IPS DF 6.9 (cell line): Measurements from ENCODE around the gene THAP5.

ENCODE experiments used
- DNase-seq: peaks from one replicate; pipeline ENCODE4 v3.0.0-alpha.2; 2013; ENCODE audit warnings: low read depth, low spot score
- H3K27ac ChIP-seq: one replicate; pipeline ENCODE4 v1.5.1; 2013; ENCODE audit warnings: low read length, control low read depth
- H3K27me3 ChIP-seq: 2 replicates; pipeline ENCODE4 v1.6.1; 2013; ENCODE audit warnings: mild to moderate bottlenecking, low read length; ENCODE audit not compliant: control insufficient read depth, insufficient read depth
- H3K36me3 ChIP-seq: 2 replicates; pipeline ENCODE4 v1.6.1; 2013; ENCODE audit warnings: low read length; ENCODE audit not compliant: control insufficient read depth, insufficient read depth
- H3K4me1 ChIP-seq: 2 replicates; pipeline ENCODE4 v1.6.1; 2013; ENCODE audit warnings: low read length; ENCODE audit not compliant: control insufficient read depth, insufficient read depth
- H3K4me3 ChIP-seq: 2 replicates; pipeline ENCODE4 v1.5.1; 2013; ENCODE audit warnings: mild to moderate bottlenecking, low read length
- H3K9me3 ChIP-seq: 2 replicates; pipeline ENCODE4 v1.6.1; 2013; ENCODE audit warnings: low read length, inconsistent platforms; ENCODE audit not compliant: control insufficient read depth, insufficient read depth
- WGBS: extraction: QIAGEN DNeasy Blood & Tissue Kit; methylation state at CpG from one replicate; pipeline ENCODE4 v1.1.7; 2013; ENCODE audit warnings: mixed read lengths, missing lambda C conversion rate; ENCODE audit not compliant: insufficient read length, insufficient coverage; 5-methylcytosine and 5-hydroxymethylcytosine counted together

The THAP5 gene

GRCh38 chr7:108584211-108584610 is 14.7 kb upstream of the THAP5 start:
- Histone ChIP-seq H3K27ac (no peak overlapping the region), H3K36me3 (peaks cover 4% of the 10 kb centered on the region; the same call in 1 of the 2 replicates), H3K9me3 (peaks cover 1% of the 10 kb centered on the region; the same call in 1 of the 2 replicates), H3K4me3 (no peak overlapping the region), H3K27me3 (no peaks in the 10 kb centered on the region), H3K4me1 (peaks cover 3% of the 10 kb centered on the region; the same call in 1 of the 2 replicates)
- no peak for DNase-seq
- no CpG with 5 or more reads among the region's 1 CpG for WGBS

- Histone ChIP-seq H3K27ac (no peak overlapping the region), H3K36me3 (peaks cover 5% of the 10 kb centered on the region; the same call in 1 of the 2 replicates), H3K9me3 (peaks cover 1% of the 10 kb centered on the region; the same call in 1 of the 2 replicates), H3K27me3 (no peaks in the 10 kb centered on the region), H3K4me3 (no peak overlapping the region), H3K4me1 (peaks cover 3% of the 10 kb centered on the region; the same call in 1 of the 2 replicates)
- WGBS = no CpG with 5 or more reads among the region's 4 CpGs
- DNase-seq = no peak
Observed at GRCh38 chr7:108581655-108582491, 12.4 kb upstream of the THAP5 start.

GRCh38 chr7:108580298-108580697 is 10.8 kb upstream of the THAP5 start:
- Histone ChIP-seq H3K27me3 (no peaks in the 10 kb centered on the region), H3K4me1 (peaks cover 3% of the 10 kb centered on the region; the same call in 1 of the 2 replicates), H3K9me3 (peaks cover 1% of the 10 kb centered on the region; the same call in 1 of the 2 replicates), H3K4me3 (no peak overlapping the region), H3K36me3 (peaks cover 5% of the 10 kb centered on the region; the same call in 1 of the 2 replicates), H3K27ac (no peak overlapping the region)
- no peak for DNase-seq
- WGBS = no CpG with 5 or more reads among the region's 6 CpGs

- Histone ChIP-seq H3K9me3 (peaks cover 1% of the 10 kb centered on the region; the same call in 1 of the 2 replicates), H3K4me1 (peaks cover 3% of the 10 kb centered on the region; the same call in 1 of the 2 replicates), H3K27ac (no peak overlapping the region), H3K36me3 (peaks cover 5% of the 10 kb centered on the region; the same call in 1 of the 2 replicates), H3K27me3 (no peaks in the 10 kb centered on the region), H3K4me3 (no peak overlapping the region)
- WGBS = no CpG with 5 or more reads among the region's 7 CpGs
- DNase-seq = no peak
Observed at GRCh38 chr7:108578937-108579336, 9.4 kb upstream of the THAP5 start.

- no peak for DNase-seq
- no peaks in the 10 kb centered on the region for H3K4me1 ChIP-seq
- H3K27ac ChIP-seq = no peak overlapping the region
- no peak overlapping the region for H3K4me3 ChIP-seq
- WGBS = no CpG with 5 or more reads among the region's 1 CpG
- no peaks in the 10 kb centered on the region for H3K27me3 ChIP-seq
- H3K9me3 ChIP-seq = peaks cover 1% of the 10 kb centered on the region; the same call in 1 of the 2 replicates
- H3K36me3 ChIP-seq = peaks cover 5% of the 10 kb centered on the region; the same call in 1 of the 2 replicates
Observed at GRCh38 chr7:108576116-108576515, 6.6 kb upstream of the THAP5 start.

GRCh38 chr7:108575156-108575555 is 5.7 kb upstream of the THAP5 start:
- no peak overlapping the region for H3K4me3 ChIP-seq
- no peaks in the 10 kb centered on the region for H3K4me1 ChIP-seq
- H3K9me3 ChIP-seq = no peaks in the 10 kb centered on the region
- no peak for DNase-seq
- H3K36me3 ChIP-seq = peaks cover 5% of the 10 kb centered on the region; the same call in 1 of the 2 replicates
- H3K27me3 ChIP-seq = no peaks in the 10 kb centered on the region
- WGBS = no CpG with 5 or more reads among the region's 2 CpGs
- no peak overlapping the region for H3K27ac ChIP-seq

GRCh38 chr7:108572480-108572879 is 3.0 kb upstream of the THAP5 start:
- no peak for DNase-seq
- Histone ChIP-seq H3K27me3 (no peaks in the 10 kb centered on the region), H3K9me3 (no peaks in the 10 kb centered on the region), H3K27ac (no peak overlapping the region), H3K4me3 (no peak overlapping the region), H3K4me1 (no peaks in the 10 kb centered on the region; the same call in 1 of the 2 replicates), H3K36me3 (no peaks in the 10 kb centered on the region)
- WGBS = 100% methylated on average over 1 of the region's 2 CpGs

GRCh38 chr7:108570146-108570755 is 745 bp upstream of the THAP5 start:
- no peaks in the 10 kb centered on the region; the same call in 1 of the 2 replicates for H3K4me1 ChIP-seq
- no peak for DNase-seq
- no CpG with 5 or more reads among the region's 36 CpGs for WGBS
- H3K4me3 ChIP-seq = peak overlapping the region; percentile 63
- no peak overlapping the region for H3K27ac ChIP-seq
- no peaks in the 10 kb centered on the region for H3K9me3 ChIP-seq
- H3K36me3 ChIP-seq = no peaks in the 10 kb centered on the region
- H3K27me3 ChIP-seq = no peaks in the 10 kb centered on the region

GRCh38 chr7:108568801-108569380 is 615 bp downstream of the THAP5 start:
- Histone ChIP-seq H3K4me1 (no peaks in the 10 kb centered on the region; the same call in 1 of the 2 replicates), H3K27ac (no peak overlapping the region), H3K27me3 (no peaks in the 10 kb centered on the region), H3K9me3 (no peaks in the 10 kb centered on the region), H3K4me3 (peak overlapping the region; percentile 61; the same call in 1 of the 2 replicates), H3K36me3 (no peaks in the 10 kb centered on the region)
- DNase-seq = no peak
- no CpG with 5 or more reads among the region's 24 CpGs for whole genome bisulfite sequencing

GRCh38 chr7:108565987-108566386 is 3.5 kb downstream of the THAP5 start:
- Histone ChIP-seq H3K4me1 (no peaks in the 10 kb centered on the region; the same call in 1 of the 2 replicates), H3K9me3 (no peaks in the 10 kb centered on the region), H3K27ac (no peak overlapping the region), H3K36me3 (no peaks in the 10 kb centered on the region), H3K27me3 (no peaks in the 10 kb centered on the region), H3K4me3 (no peak overlapping the region)
- DNase-seq = no peak
